ENCODE data around the gene PHACTR4. TPM values are rescaled to one million over a fixed set of nuclear protein-coding genes. Genes with fewer than 3 reads are reported as not detected.
"Not testable (repeated sequence)": the region's sequence is repeated elsewhere in the genome, so short reads cannot be mapped to it uniquely, and the experiment has no call there.

Gene PHACTR4
- total and polyA plus RNA-seq, 7 donors: 21.6 to 57.4 (median 35.2) TPM

GRCh38 chr1:28470146-28470545 lies 100.6 kb downstream of the PHACTR4 start:
- no peak for TF ChIP-seq EP300 (IDR thresholded peaks at IDR 0.05)
- TF ChIP-seq POLR2A (IDR thresholded peaks at IDR 0.05): no peak
- TF ChIP-seq CTCF (IDR thresholded peaks at IDR 0.05): no peak
- TF ChIP-seq POLR2AphosphoS5 (IDR thresholded peaks at IDR 0.05): no peak
- no peak for DNase-seq
- Histone ChIP-seq H3K4me3 (no peak overlapping the region), H3K27me3 (no peaks in the 10 kb centered on the region), H3K9me3 (no peaks in the 10 kb centered on the region), H3K4me1 (no peaks in the 10 kb centered on the region), H3K36me3 (peaks cover 14 to 62% (median 22%) of the 10 kb centered on the region in 4 donors), H3K27ac (no peak overlapping the region)
- intact Hi-C loops (cut with DNase I): no loop called here
- WGBS, 2 donors: 78 to 94% methylated on average over 2 of the region's 2 CpGs

GRCh38 chr1:28479497-28479896 lies 110.0 kb downstream of the PHACTR4 start:
- peak; percentile 13 for DNase-seq
- H3K27me3 ChIP-seq; H3K4me1 ChIP-seq; H3K4me3 ChIP-seq; intact Hi-C loops (cut with DNase I); H3K9me3 ChIP-seq; H3K27ac ChIP-seq: not testable (repeated sequence)
- H3K36me3 ChIP-seq: peaks cover 15 to 89% (median 30%) of the 10 kb centered on the region in 4 donors
- WGBS, 2 donors: 60 to 89% methylated on average over 13 of the region's 13 CpGs

GRCh38 chr1:28480308-28480707 lies 110.8 kb downstream of the PHACTR4 start:
- no peaks in the 10 kb centered on the region for H3K4me1 ChIP-seq
- WGBS, 2 donors: 91 to 95% methylated on average over 5 of the region's 5 CpGs
- H3K9me3 ChIP-seq: no peaks in the 10 kb centered on the region
- H3K27ac ChIP-seq: no peak overlapping the region
- intact Hi-C loops (cut with DNase I): no loop called here
- no peak for TF ChIP-seq CTCF (IDR thresholded peaks at IDR 0.05)
- TF ChIP-seq POLR2A (IDR thresholded peaks at IDR 0.05): no peak
- TF ChIP-seq EP300 (IDR thresholded peaks at IDR 0.05): no peak
- no peak for TF ChIP-seq POLR2AphosphoS5 (IDR thresholded peaks at IDR 0.05)
- no peaks in the 10 kb centered on the region for H3K27me3 ChIP-seq
- no peak for DNase-seq
- H3K36me3 ChIP-seq: peaks cover 15 to 83% (median 30%) of the 10 kb centered on the region in 4 donors
- no peak overlapping the region for H3K4me3 ChIP-seq

- intact Hi-C loops (cut with DNase I): no loop called here
- H3K27me3 ChIP-seq: no peaks in the 10 kb centered on the region
- H3K4me1 ChIP-seq: no peaks in the 10 kb centered on the region
- TF ChIP-seq EP300 (IDR thresholded peaks at IDR 0.05): no peak
- no peak for TF ChIP-seq CTCF (IDR thresholded peaks at IDR 0.05)
- TF ChIP-seq POLR2A (IDR thresholded peaks at IDR 0.05): no peak
- TF ChIP-seq POLR2AphosphoS5 (IDR thresholded peaks at IDR 0.05): no peak
- H3K4me3 ChIP-seq: no peak overlapping the region
- H3K9me3 ChIP-seq: no peaks in the 10 kb centered on the region
- peak; percentile 14 for DNase-seq
- no peak overlapping the region for H3K27ac ChIP-seq
- peaks cover 15 to 79% (median 34%) of the 10 kb centered on the region in 4 donors for H3K36me3 ChIP-seq
- 54 to 77% methylated on average over 3 of the region's 3 CpGs for WGBS, 2 donors
Measured at GRCh38 chr1:28482138-28482537, 112.6 kb downstream of the PHACTR4 start.

- Histone ChIP-seq H3K4me1 (no peaks in the 10 kb centered on the region), H3K4me3 (no peak overlapping the region), H3K9me3 (no peaks in the 10 kb centered on the region), H3K27ac (no peak overlapping the region), H3K27me3 (no peaks in the 10 kb centered on the region), H3K36me3 (peaks cover 15 to 74% (median 34%) of the 10 kb centered on the region in 4 donors)
- WGBS, 2 donors: 68 to 93% methylated on average over 2 of the region's 2 CpGs
- peak; percentile 28 for DNase-seq
- TF ChIP-seq POLR2A (IDR thresholded peaks at IDR 0.05) (no peak), POLR2AphosphoS5 (IDR thresholded peaks at IDR 0.05) (no peak), EP300 (IDR thresholded peaks at IDR 0.05) (no peak), CTCF (IDR thresholded peaks at IDR 0.05) (no peak)
- intact Hi-C loops (cut with DNase I): no loop called here
Measured at GRCh38 chr1:28482702-28483101, 113.2 kb downstream of the PHACTR4 start.

Measured in sigmoid colon (tissue), 7 donors.